Measurements from ENCODE around the gene NRXN2. TPM values are rescaled to one million over a fixed set of nuclear protein-coding genes. Genes with fewer than 3 reads are reported as not detected.
"Not testable (repeated sequence)": the region's sequence is repeated elsewhere in the genome, so short reads cannot be mapped to it uniquely, and the experiment has no call there.

Gene NRXN2
- total and polyA plus RNA-seq, 10 of the 15 experiments (the other 5 are each of a cell fraction or from before 2014, with no cell fraction given) = 0.03 to 1.4 (median 0.23) TPM

DNA sequence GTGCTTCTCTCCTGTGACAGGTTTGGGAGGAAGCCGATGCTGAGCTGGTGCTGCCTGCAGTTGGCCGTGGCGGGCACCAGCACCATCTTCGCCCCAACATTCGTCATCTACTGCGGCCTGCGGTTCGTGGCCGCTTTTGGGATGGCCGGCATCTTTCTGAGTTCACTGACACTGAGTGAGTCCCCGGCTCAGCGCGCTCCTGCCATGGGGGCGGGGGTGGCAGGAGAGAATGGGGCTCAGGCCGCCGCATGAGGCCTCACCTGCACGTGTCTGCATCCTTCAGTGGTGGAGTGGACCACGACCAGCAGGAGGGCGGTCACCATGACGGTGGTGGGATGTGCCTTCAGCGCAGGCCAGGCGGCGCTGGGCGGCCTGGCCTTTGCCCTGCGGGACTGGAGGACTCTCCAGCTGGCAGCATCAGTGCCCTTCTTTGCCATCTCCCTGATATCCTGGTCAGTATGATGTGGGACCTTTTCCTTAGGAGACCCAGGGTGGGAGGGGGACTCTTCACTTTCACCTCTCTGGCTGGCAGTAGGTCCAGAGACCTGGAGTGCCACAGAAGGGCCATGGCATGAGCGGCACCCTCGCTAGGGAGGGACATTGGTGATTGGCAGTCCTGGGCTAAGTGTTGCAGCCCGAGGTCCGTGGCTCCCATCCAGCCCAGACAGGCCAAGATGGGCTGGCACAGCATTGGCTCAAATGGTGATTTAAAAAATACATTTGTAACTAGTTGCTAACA lies 160.8 kb downstream of the NRXN2 start:
- no peaks in the 10 kb centered on the region for H3K36me3 ChIP-seq (ENCODE audit: control insufficient read depth in 2 of 2, insufficient read depth in 2 of 2, low read length in 1 of 2)
- no peaks in the 10 kb centered on the region for H3K9me3 ChIP-seq (replicated peaks; ENCODE audit: control insufficient read depth, insufficient read depth, low read length)
- H3K27me3 ChIP-seq (replicated peaks in 1 of 2; ENCODE audit: control insufficient read depth in 2 of 2, insufficient read depth in 2 of 2, low read length in 1 of 2) = peaks cover 0 to 2% of the 10 kb centered on the region in 2 experiments; a peak in 2 of 4 replicates
- ChIA-PET RAD21 (ENCODE audit: unreplicated experiment) (interaction anchor here (0.6 kb wide), 1 partner anchor 403 kb away, joined by 3 read pairs; no protein-coding TSS in a partner anchor), POLR2A (no interaction called here), SMC1A (ENCODE audit: uncharacterized antibody, unreplicated experiment) (no interaction called here), CTCF (no interaction called here)
- ATAC-seq (no peak), FAIRE-seq (no peak), DNase-seq (ENCODE audit: low read depth, low spot score) (no peak)
- H3K4me1 ChIP-seq (ENCODE audit: control insufficient read depth, insufficient read depth, low read length) = no peaks in the 10 kb centered on the region
- BruUV-seq (replicated peaks) = no TSS peak
- H3K9ac ChIP-seq (ENCODE audit: control insufficient read depth, insufficient read depth, low read length) = no peak overlapping the region
- intact Hi-C loops (cut with micrococcal nuclease; ENCODE audit: unreplicated experiment) (no loop called here), in situ Hi-C loops (cut with MboI) (no loop called here)
- no peaks in the 10 kb centered on the region for H3K79me2 ChIP-seq (ENCODE audit: control insufficient read depth, insufficient read depth, low read length)
- no peak overlapping the region for H3K27ac ChIP-seq (ENCODE audit: control insufficient read depth, insufficient read depth)
- no peak overlapping the region for H3K4me2 ChIP-seq (ENCODE audit: control insufficient read depth, insufficient read depth)
- no peak overlapping the region for H2AFZ ChIP-seq (ENCODE audit: control insufficient read depth, low read depth, low read length)
- H3K4me3 ChIP-seq = no peak overlapping the region
- TF ChIP-seq SPI1 (IDR thresholded peaks at IDR 0.05; ENCODE audit: borderline replicate concordance, insufficient read depth, low read depth, low read length) = no peak
- TF ChIP-seq SUZ12 (IDR thresholded peaks at IDR 0.05; ENCODE audit: unreplicated experiment) = no peak
- TF ChIP-seq NR2F1 (conservative IDR thresholded peaks at IDR 0.05) = no peak
- TF ChIP-seq JUND (IDR thresholded peaks at IDR 0.05; ENCODE audit: low read depth, low read length) = no peak
- no peak for TF ChIP-seq BHLHE40 (IDR thresholded peaks at IDR 0.05; ENCODE audit: borderline replicate concordance in 1 of 2, low read depth in 2 of 2, low read length in 1 of 2)
- TF ChIP-seq, protein P1, sequence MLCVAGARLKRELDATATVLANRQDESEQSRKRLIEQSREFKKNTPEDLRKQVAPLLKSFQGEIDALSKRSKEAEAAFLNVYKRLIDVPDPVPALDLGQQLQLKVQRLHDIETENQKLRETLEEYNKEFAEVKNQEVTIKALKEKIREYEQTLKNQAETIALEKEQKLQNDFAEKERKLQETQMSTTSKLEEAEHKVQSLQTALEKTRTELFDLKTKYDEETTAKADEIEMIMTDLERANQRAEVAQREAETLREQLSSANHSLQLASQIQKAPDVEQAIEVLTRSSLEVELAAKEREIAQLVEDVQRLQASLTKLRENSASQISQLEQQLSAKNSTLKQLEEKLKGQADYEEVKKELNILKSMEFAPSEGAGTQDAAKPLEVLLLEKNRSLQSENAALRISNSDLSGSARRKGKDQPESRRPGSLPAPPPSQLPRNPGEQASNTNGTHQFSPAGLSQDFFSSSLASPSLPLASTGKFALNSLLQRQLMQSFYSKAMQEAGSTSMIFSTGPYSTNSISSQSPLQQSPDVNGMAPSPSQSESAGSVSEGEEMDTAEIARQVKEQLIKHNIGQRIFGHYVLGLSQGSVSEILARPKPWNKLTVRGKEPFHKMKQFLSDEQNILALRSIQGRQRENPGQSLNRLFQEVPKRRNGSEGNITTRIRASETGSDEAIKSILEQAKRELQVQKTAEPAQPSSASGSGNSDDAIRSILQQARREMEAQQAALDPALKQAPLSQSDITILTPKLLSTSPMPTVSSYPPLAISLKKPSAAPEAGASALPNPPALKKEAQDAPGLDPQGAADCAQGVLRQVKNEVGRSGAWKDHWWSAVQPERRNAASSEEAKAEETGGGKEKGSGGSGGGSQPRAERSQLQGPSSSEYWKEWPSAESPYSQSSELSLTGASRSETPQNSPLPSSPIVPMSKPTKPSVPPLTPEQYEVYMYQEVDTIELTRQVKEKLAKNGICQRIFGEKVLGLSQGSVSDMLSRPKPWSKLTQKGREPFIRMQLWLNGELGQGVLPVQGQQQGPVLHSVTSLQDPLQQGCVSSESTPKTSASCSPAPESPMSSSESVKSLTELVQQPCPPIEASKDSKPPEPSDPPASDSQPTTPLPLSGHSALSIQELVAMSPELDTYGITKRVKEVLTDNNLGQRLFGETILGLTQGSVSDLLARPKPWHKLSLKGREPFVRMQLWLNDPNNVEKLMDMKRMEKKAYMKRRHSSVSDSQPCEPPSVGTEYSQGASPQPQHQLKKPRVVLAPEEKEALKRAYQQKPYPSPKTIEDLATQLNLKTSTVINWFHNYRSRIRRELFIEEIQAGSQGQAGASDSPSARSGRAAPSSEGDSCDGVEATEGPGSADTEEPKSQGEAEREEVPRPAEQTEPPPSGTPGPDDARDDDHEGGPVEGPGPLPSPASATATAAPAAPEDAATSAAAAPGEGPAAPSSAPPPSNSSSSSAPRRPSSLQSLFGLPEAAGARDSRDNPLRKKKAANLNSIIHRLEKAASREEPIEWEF (IDR thresholded peaks at IDR 0.05; ENCODE audit: insufficient replicate concordance, low read depth, low read length) = no peak
- TF ChIP-seq BMI1 (IDR thresholded peaks at IDR 0.05; ENCODE audit: borderline replicate concordance) = no peak
- WGBS (ENCODE audit: insufficient coverage, insufficient replicate concordance, low lambda C conversion rate, missing lambda C conversion rate) = 56% methylated on average over 29 of the region's 29 CpGs
- H4K20me1 ChIP-seq (ENCODE audit: control insufficient read depth, insufficient read depth) = no peaks in the 10 kb centered on the region

DNA sequence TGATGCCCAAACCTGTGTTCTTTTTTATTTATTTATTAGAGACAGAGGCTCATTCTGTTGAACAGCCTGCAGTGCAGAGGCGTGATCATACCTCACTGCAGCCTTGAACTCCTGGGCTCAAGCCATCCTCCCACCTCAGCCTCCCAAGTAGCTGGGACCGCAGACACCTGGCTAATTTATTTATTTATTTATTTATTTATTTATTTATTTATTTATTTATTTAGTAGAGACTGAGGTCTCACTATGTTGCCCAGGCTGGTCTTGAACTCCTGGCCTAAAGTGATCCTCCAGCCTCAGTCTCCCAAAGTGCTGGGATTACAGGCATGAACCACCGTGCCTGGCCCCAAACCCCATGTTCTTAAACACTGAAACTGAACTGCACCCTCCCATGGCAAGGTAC lies 161.6 kb downstream of the NRXN2 start:
- FAIRE-seq; H3K27ac ChIP-seq (ENCODE audit: control insufficient read depth, insufficient read depth); ATAC-seq; DNase-seq (ENCODE audit: low read depth, low spot score); intact Hi-C loops (cut with micrococcal nuclease; ENCODE audit: unreplicated experiment); H3K9me3 ChIP-seq (replicated peaks; ENCODE audit: control insufficient read depth, insufficient read depth, low read length); H3K9ac ChIP-seq (ENCODE audit: control insufficient read depth, insufficient read depth, low read length); in situ Hi-C loops (cut with MboI); H3K4me1 ChIP-seq (ENCODE audit: control insufficient read depth, insufficient read depth, low read length); H4K20me1 ChIP-seq (ENCODE audit: control insufficient read depth, insufficient read depth); H3K79me2 ChIP-seq (ENCODE audit: control insufficient read depth, insufficient read depth, low read length); RAD21 ChIA-PET (ENCODE audit: unreplicated experiment); H3K4me3 ChIP-seq; H3K4me2 ChIP-seq (ENCODE audit: control insufficient read depth, insufficient read depth); SMC1A ChIA-PET (ENCODE audit: uncharacterized antibody, unreplicated experiment); POLR2A ChIA-PET; H3K27me3 ChIP-seq (replicated peaks in 1 of 2; ENCODE audit: control insufficient read depth in 2 of 2, insufficient read depth in 2 of 2, low read length in 1 of 2); BruUV-seq (replicated peaks); CTCF ChIA-PET; H3K36me3 ChIP-seq (ENCODE audit: control insufficient read depth in 2 of 2, insufficient read depth in 2 of 2, low read length in 1 of 2); H2AFZ ChIP-seq (ENCODE audit: control insufficient read depth, low read depth, low read length): not testable (repeated sequence)
- WGBS (ENCODE audit: insufficient coverage, insufficient replicate concordance, low lambda C conversion rate, missing lambda C conversion rate) = 14% methylated on average over 3 of the region's 3 CpGs
